ENCODE results near the gene SH2B2. TPM values are rescaled to one million over a fixed set of nuclear protein-coding genes. Genes with fewer than 3 reads are reported as not detected.
A peak's percentile ranks its signal among the peaks of the same experiment; 100 is the strongest.

SH2B2 gene
- total RNA-seq, 2 experiments from 2014 or later, result 2.9 to 3.6 TPM

GRCh38 chr7:102305414-102306268 lies 19.0 kb downstream of the SH2B2 start:
- no peak for DNase-seq
- Mint-ChIP-seq H3K27ac (no peak overlapping the region), H3K27me3 (no peaks in the 10 kb centered on the region)

GRCh38 chr7:102306916-102307677 lies 20.4 kb downstream of the SH2B2 start:
- Mint-ChIP-seq H3K4me1 (peaks cover 3% of the 10 kb centered on the region), H3K36me3 (no peaks in the 10 kb centered on the region), H3K27ac (no peak overlapping the region), H3K4me3 (no peak overlapping the region), H3K9me3 (no peaks in the 10 kb centered on the region), H3K27me3 (no peaks in the 10 kb centered on the region)
- DNase-seq, result peak; percentile 24

More at GRCh38 chr7:102305414-102306268, 19.0 kb downstream of the SH2B2 start:
- no peaks in the 10 kb centered on the region for H3K36me3 Mint-ChIP-seq
- peaks cover 3% of the 10 kb centered on the region for H3K4me1 Mint-ChIP-seq
- no peak overlapping the region for H3K4me3 Mint-ChIP-seq
- no peaks in the 10 kb centered on the region for H3K9me3 Mint-ChIP-seq

GRCh38 chr7:102310414-102310815 lies 23.7 kb downstream of the SH2B2 start:
- H3K9me3 Mint-ChIP-seq, result no peaks in the 10 kb centered on the region
- no peaks in the 10 kb centered on the region for H3K36me3 Mint-ChIP-seq
- H3K4me1 Mint-ChIP-seq, result peaks cover 3% of the 10 kb centered on the region
- H3K27me3 Mint-ChIP-seq, result no peaks in the 10 kb centered on the region
- H3K27ac Mint-ChIP-seq, result no peak overlapping the region
- DNase-seq, result no peak
- no peak overlapping the region for H3K4me3 Mint-ChIP-seq

GRCh38 chr7:102312317-102312716 lies 25.6 kb downstream of the SH2B2 start:
- H3K4me3 Mint-ChIP-seq, result no peak overlapping the region

GRCh38 chr7:102313997-102314780 lies 27.5 kb downstream of the SH2B2 start:
- Mint-ChIP-seq H3K36me3 (no peaks in the 10 kb centered on the region), H3K27ac (no peak overlapping the region), H3K4me3 (no peak overlapping the region)

More at GRCh38 chr7:102312317-102312716, 25.6 kb downstream of the SH2B2 start:
- DNase-seq, result no peak
- H3K27me3 Mint-ChIP-seq, result no peaks in the 10 kb centered on the region
- no peaks in the 10 kb centered on the region for H3K4me1 Mint-ChIP-seq
- no peak overlapping the region for H3K27ac Mint-ChIP-seq
- H3K9me3 Mint-ChIP-seq, result no peaks in the 10 kb centered on the region
- H3K36me3 Mint-ChIP-seq, result no peaks in the 10 kb centered on the region

GRCh38 chr7:102317231-102318059 lies 30.8 kb downstream of the SH2B2 start:
- H3K27me3 Mint-ChIP-seq, result peaks cover 7% of the 10 kb centered on the region
- H3K9me3 Mint-ChIP-seq, result no peaks in the 10 kb centered on the region
- DNase-seq, result no peak
- no peaks in the 10 kb centered on the region for H3K4me1 Mint-ChIP-seq
- no peaks in the 10 kb centered on the region for H3K36me3 Mint-ChIP-seq
- H3K27ac Mint-ChIP-seq, result no peak overlapping the region
- H3K4me3 Mint-ChIP-seq, result no peak overlapping the region

More at GRCh38 chr7:102313997-102314780, 27.5 kb downstream of the SH2B2 start:
- no peaks in the 10 kb centered on the region for H3K27me3 Mint-ChIP-seq
- H3K9me3 Mint-ChIP-seq, result no peaks in the 10 kb centered on the region
- no peaks in the 10 kb centered on the region for H3K4me1 Mint-ChIP-seq
- DNase-seq, result no peak

GRCh38 chr7:102318482-102318971 lies 31.9 kb downstream of the SH2B2 start:
- no peak overlapping the region for H3K4me3 Mint-ChIP-seq
- no peak overlapping the region for H3K27ac Mint-ChIP-seq
- no peak for DNase-seq
- peaks cover 10% of the 10 kb centered on the region for H3K27me3 Mint-ChIP-seq
- no peaks in the 10 kb centered on the region for H3K9me3 Mint-ChIP-seq
- no peaks in the 10 kb centered on the region for H3K36me3 Mint-ChIP-seq
- H3K4me1 Mint-ChIP-seq, result no peaks in the 10 kb centered on the region

- Mint-ChIP-seq H3K4me1 (no peaks in the 10 kb centered on the region), H3K36me3 (no peaks in the 10 kb centered on the region), H3K27ac (no peak overlapping the region), H3K4me3 (no peak overlapping the region), H3K27me3 (peaks cover 10% of the 10 kb centered on the region), H3K9me3 (no peaks in the 10 kb centered on the region)
- no peak for DNase-seq
These were observed 33.0 kb downstream of the SH2B2 start for GRCh38 chr7:102319671-102320070.

- H3K4me1 Mint-ChIP-seq, result no peaks in the 10 kb centered on the region
These were observed 33.5 kb downstream of the SH2B2 start for GRCh38 chr7:102320181-102320580.

GRCh38 chr7:102320601-102321350 lies 34.1 kb downstream of the SH2B2 start:
- no peaks in the 10 kb centered on the region for H3K4me1 Mint-ChIP-seq
- peaks cover 10% of the 10 kb centered on the region for H3K27me3 Mint-ChIP-seq
- no peak for DNase-seq
- H3K9me3 Mint-ChIP-seq, result no peaks in the 10 kb centered on the region
- H3K36me3 Mint-ChIP-seq, result no peaks in the 10 kb centered on the region
- no peak overlapping the region for H3K27ac Mint-ChIP-seq
- H3K4me3 Mint-ChIP-seq, result no peak overlapping the region

More at GRCh38 chr7:102320181-102320580, 33.5 kb downstream of the SH2B2 start:
- Mint-ChIP-seq H3K27ac (no peak overlapping the region), H3K27me3 (peaks cover 10% of the 10 kb centered on the region), H3K36me3 (no peaks in the 10 kb centered on the region), H3K9me3 (no peaks in the 10 kb centered on the region), H3K4me3 (no peak overlapping the region)
- DNase-seq, result no peak

GRCh38 chr7:102321351-102322201 lies 34.9 kb downstream of the SH2B2 start:
- Mint-ChIP-seq H3K4me1 (no peaks in the 10 kb centered on the region), H3K27me3 (peaks cover 10% of the 10 kb centered on the region), H3K36me3 (no peaks in the 10 kb centered on the region), H3K27ac (no peak overlapping the region), H3K4me3 (no peak overlapping the region), H3K9me3 (no peaks in the 10 kb centered on the region)
- DNase-seq, result peak; percentile 19

- H3K4me1 Mint-ChIP-seq, result no peaks in the 10 kb centered on the region
- H3K4me3 Mint-ChIP-seq, result no peak overlapping the region
These were observed 35.6 kb downstream of the SH2B2 start for GRCh38 chr7:102322202-102322715.

GRCh38 chr7:102323914-102324195 lies 37.2 kb downstream of the SH2B2 start:
- DNase-seq, result no peak

More at GRCh38 chr7:102322202-102322715, 35.6 kb downstream of the SH2B2 start:
- DNase-seq, result no peak
- Mint-ChIP-seq H3K36me3 (no peaks in the 10 kb centered on the region), H3K27ac (no peak overlapping the region), H3K9me3 (no peaks in the 10 kb centered on the region), H3K27me3 (peaks cover 10% of the 10 kb centered on the region)

More at GRCh38 chr7:102323914-102324195, 37.2 kb downstream of the SH2B2 start:
- Mint-ChIP-seq H3K27ac (no peak overlapping the region), H3K27me3 (peaks cover 15% of the 10 kb centered on the region), H3K36me3 (no peaks in the 10 kb centered on the region), H3K9me3 (no peaks in the 10 kb centered on the region), H3K4me3 (no peak overlapping the region), H3K4me1 (peaks cover 4% of the 10 kb centered on the region)
